Upper lobe of right lung (tissue), 1 donor: ENCODE data around the gene SCN4B. TPM values are rescaled to one million over a fixed set of nuclear protein-coding genes. Genes with fewer than 3 reads are reported as not detected.
"Not testable (repeated sequence)": the region's sequence is repeated elsewhere in the genome, so short reads cannot be mapped to it uniquely, and the experiment has no call there.

Experiments used
- ATAC-seq: fragments of 200-7000 bp; cut with Tn5 transposase; one replicate; pipeline ENCODE4 v1.9.1; 2020; ENCODE audit warnings: mild to moderate bottlenecking, moderate library complexity
- DNase-seq: peaks from one replicate; pipeline ENCODE4 v3.0.0-alpha.2; 2020
- H3K27ac ChIP-seq: fragments of 200-600 bp; one replicate; pipeline ENCODE4 v1.8.0; 2022
- H3K27me3 ChIP-seq: fragments of 200-600 bp; one replicate; pipeline ENCODE4 v1.8.0; 2022; ENCODE audit warnings: mild to moderate bottlenecking
- H3K36me3 ChIP-seq: fragments of 200-600 bp; one replicate; pipeline ENCODE4 v1.8.0; 2022
- H3K4me1 ChIP-seq: fragments of 200-600 bp; one replicate; pipeline ENCODE4 v1.8.0; 2022
- H3K4me3 ChIP-seq: fragments of 200-600 bp; one replicate; pipeline ENCODE4 v1.8.0; 2022; ENCODE audit warnings: mild to moderate bottlenecking
- H3K9me3 ChIP-seq: fragments of 200-600 bp; one replicate; pipeline ENCODE4 v1.8.0; 2022
- intact Hi-C: fragments of 100-400 bp; cut with DNase I; formaldehyde crosslinking; loops from one replicate; pipeline ENCODE4 v1.11.0; 2022
- total RNA-seq: library from RNA; stranded (reverse); fragmentation: NEBNext Ultra II Directional; extraction: Animal tissue kit (Norgen Biotek cat#: 25700); gene quantifications from one replicate; pipeline ENCODE4 v1.2.1, GENCODE V29; 2021
- TF ChIP-seq, protein P1 (sequence below): fragments of 200-600 bp; IDR thresholded peaks from one replicate; pipeline ENCODE4 v1.8.0; 2022; ENCODE audit warnings: antibody characterized with exemption
- donor health status: DM: no; HTN: yes; CAD: no; lungs with severe emphysema.

The SCN4B gene
- total RNA-seq, 1 donor from 2014 or later = 7.2 TPM

GRCh38 chr11:118184784-118185579 lies 32.4 kb upstream of the SCN4B start:
- intact Hi-C loops = no loop called here

DNA sequence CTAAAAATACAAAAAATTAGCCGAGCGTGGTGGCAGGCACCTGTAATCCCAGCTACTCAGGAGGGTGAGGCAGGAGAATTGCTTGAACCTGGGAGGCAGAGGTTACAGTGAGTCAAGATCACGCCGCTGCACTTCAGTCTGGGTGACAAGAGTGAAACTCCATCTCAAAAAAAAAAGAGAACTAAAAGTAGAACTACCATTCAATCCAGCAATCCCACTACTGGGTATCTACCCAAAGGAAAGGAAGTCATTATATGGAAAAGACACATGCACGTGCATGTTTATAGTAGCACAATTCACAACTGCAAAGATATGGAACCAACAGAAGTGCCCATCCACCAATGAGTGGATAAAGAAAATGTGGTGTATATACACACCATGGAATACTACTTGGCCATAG lies 31.1 kb upstream of the SCN4B start:
- H3K27me3 ChIP-seq, ATAC-seq, intact Hi-C loops, H3K27ac ChIP-seq, H3K4me3 ChIP-seq, H3K4me1 ChIP-seq, H3K9me3 ChIP-seq, H3K36me3 ChIP-seq, DNase-seq: not testable (repeated sequence)

More at GRCh38 chr11:118184784-118185579, 32.4 kb upstream of the SCN4B start:
- Histone ChIP-seq H3K36me3 (no peaks in the 10 kb centered on the region), H3K4me1 (no peaks in the 10 kb centered on the region), H3K27ac (no peak overlapping the region), H3K27me3 (no peaks in the 10 kb centered on the region), H3K9me3 (no peaks in the 10 kb centered on the region), H3K4me3 (no peak overlapping the region)
- DNase-seq = no peak
- peak; percentile 75 for ATAC-seq
- TF ChIP-seq, protein P1, sequence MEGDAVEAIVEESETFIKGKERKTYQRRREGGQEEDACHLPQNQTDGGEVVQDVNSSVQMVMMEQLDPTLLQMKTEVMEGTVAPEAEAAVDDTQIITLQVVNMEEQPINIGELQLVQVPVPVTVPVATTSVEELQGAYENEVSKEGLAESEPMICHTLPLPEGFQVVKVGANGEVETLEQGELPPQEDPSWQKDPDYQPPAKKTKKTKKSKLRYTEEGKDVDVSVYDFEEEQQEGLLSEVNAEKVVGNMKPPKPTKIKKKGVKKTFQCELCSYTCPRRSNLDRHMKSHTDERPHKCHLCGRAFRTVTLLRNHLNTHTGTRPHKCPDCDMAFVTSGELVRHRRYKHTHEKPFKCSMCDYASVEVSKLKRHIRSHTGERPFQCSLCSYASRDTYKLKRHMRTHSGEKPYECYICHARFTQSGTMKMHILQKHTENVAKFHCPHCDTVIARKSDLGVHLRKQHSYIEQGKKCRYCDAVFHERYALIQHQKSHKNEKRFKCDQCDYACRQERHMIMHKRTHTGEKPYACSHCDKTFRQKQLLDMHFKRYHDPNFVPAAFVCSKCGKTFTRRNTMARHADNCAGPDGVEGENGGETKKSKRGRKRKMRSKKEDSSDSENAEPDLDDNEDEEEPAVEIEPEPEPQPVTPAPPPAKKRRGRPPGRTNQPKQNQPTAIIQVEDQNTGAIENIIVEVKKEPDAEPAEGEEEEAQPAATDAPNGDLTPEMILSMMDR = no peak

DNA sequence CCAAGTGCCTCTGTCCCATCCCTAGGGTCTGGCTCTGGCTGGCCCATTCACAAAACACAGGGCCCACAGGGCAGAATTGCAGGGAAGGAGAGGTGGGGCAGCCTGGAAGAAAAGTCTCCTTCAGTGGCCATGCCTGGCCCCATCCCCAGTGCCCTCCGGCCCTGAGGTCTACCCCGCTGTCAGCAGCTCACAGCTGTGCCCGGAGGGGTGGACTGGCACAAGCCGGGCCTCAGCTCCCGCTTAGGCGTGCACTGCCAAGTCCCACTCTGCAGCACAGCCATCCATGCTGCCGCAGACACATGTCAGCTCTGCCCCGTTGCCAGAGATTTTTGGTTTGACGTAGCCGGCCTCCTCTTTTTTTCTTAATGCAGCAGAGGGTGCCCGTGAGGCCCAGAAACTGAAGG lies 27.7 kb upstream of the SCN4B start:
- ATAC-seq (peak; percentile 50), DNase-seq (no peak)
- intact Hi-C loops = no loop called here
- Histone ChIP-seq H3K4me1 (peaks cover 2% of the 10 kb centered on the region), H3K4me3 (no peak overlapping the region), H3K36me3 (no peaks in the 10 kb centered on the region), H3K9me3 (no peaks in the 10 kb centered on the region), H3K27ac (no peak overlapping the region), H3K27me3 (no peaks in the 10 kb centered on the region)
- TF ChIP-seq, protein P1 = no peak

GRCh38 chr11:118176778-118177134 lies 24.1 kb upstream of the SCN4B start:
- Histone ChIP-seq H3K4me1 (peaks cover 9% of the 10 kb centered on the region), H3K27ac (no peak overlapping the region), H3K27me3 (no peaks in the 10 kb centered on the region), H3K4me3 (no peak overlapping the region), H3K9me3 (no peaks in the 10 kb centered on the region), H3K36me3 (no peaks in the 10 kb centered on the region)
- TF ChIP-seq, protein P1 = no peak
- intact Hi-C loops = no loop called here
- ATAC-seq (no peak), DNase-seq (no peak)

DNA sequence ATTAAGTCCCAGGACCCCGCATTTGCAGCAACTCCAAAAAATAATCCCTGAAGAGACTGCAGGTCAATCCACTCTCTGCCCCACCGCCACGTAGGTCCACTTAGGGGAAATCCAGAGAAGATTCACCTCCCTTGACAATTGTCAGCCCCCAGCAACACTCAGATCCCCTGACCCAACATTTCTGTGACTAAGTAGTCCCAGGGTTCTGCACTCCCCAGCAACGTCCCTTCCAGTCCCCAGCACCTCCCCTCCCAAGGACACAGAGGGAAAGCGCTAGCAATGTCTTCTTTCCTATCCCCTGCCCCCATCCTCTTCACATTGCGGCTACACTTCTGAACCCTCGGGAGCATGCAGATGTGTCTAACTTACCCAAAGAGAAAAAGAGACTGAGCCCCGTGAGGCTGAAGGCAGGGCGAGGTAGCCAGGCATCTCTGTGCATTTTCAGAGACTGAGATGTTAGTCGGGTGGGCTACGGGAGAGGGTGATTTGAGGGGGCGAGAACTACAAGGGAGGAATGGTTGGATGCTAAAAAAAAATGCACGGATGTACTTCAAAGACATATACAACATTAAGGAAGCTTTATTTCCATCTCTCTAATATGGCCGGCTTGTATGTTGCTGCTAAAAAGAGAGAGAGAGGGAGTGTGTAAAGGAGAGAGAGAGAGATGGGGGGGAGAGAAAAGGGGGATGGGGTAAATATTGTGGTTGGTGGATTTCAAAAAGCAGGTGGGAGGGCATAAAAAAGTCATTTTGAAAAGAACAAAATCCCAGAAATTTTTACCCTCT lies 23.6 kb upstream of the SCN4B start, which contains the start of gene SCN2B:
Gene SCN2B (minus strand): TSS at position 647 of the 785 bp plus-strand sequence. CDS start 208 bp downstream, at position 439.
- peaks cover 13% of the 10 kb centered on the region for H3K4me1 ChIP-seq
- H3K27me3 ChIP-seq = no peaks in the 10 kb centered on the region
- H3K4me3 ChIP-seq = peak within 1 kb of the TSS; percentile 43
- H3K27ac ChIP-seq = peak within 1 kb of the TSS; percentile 11
- ATAC-seq (no peak), DNase-seq (no peak)
- TF ChIP-seq, protein P1 = no peak
- no peaks in the 10 kb centered on the region for H3K9me3 ChIP-seq
- no peaks in the 10 kb centered on the region for H3K36me3 ChIP-seq
- intact Hi-C loops = no loop called here
